Adrenal gland (tissue), 5 donors: Measurements from ENCODE around the gene RAP1A.

Experiments
- CTCF ChIP-seq, 6 experiments: fragments of 450-650 bp in 4 of 6; fragments of 200-600 bp in 2 of 6; sonication (generic) in 1 of 6; IDR thresholded peaks; 1 replicate in 5 of 6; 2 replicates in 1 of 6; pipeline versions ENCODE4 v1.5.1 to v1.8.0; 2016 to 2021; ENCODE audit warnings: antibody characterized with exemption in 6 of 6, mild to moderate bottlenecking in 2 of 6, moderate library complexity in 1 of 6
- POLR2A ChIP-seq, 2 donors: fragments of 450-650 bp; IDR thresholded peaks; one replicate each; pipeline ENCODE4 v1.6.1; 2017; ENCODE audit warnings: antibody characterized with exemption in 2 of 2, mild to moderate bottlenecking in 2 of 2, moderate library complexity in 1 of 2
- donor health status: DM: no; HTN: no; CAD: no.

- TF ChIP-seq CTCF (IDR thresholded peaks at IDR 0.05) (no peak), POLR2A (IDR thresholded peaks at IDR 0.05) (no peak)
Measured at GRCh38 chr1:111654839-111655238, 35.2 kb downstream of the RAP1A start.
